Adrenal gland (tissue), 5 donors: ENCODE measurements around the gene ABCB9.

Experiments used
- CTCF ChIP-seq, 6 experiments: fragments of 450-650 bp in 4 of 6; fragments of 200-600 bp in 2 of 6; sonication (generic) in 1 of 6; IDR thresholded peaks; 1 replicate in 5 of 6; 2 replicates in 1 of 6; pipeline versions ENCODE4 v1.5.1 to v1.8.0; 2016 to 2021; ENCODE audit warnings: antibody characterized with exemption in 6 of 6, mild to moderate bottlenecking in 2 of 6, moderate library complexity in 1 of 6
- POLR2A ChIP-seq, 2 donors: fragments of 450-650 bp; IDR thresholded peaks; one replicate each; pipeline ENCODE4 v1.6.1; 2017; ENCODE audit warnings: antibody characterized with exemption in 2 of 2, mild to moderate bottlenecking in 2 of 2, moderate library complexity in 1 of 2
- donor health status: DM: no; HTN: no; CAD: no.

GRCh38 chr12:122949816-122950675 lies 16.2 kb downstream of the ABCB9 start:
- TF ChIP-seq POLR2A (IDR thresholded peaks at IDR 0.05) (no peak), CTCF (IDR thresholded peaks at IDR 0.05) (no peak)
